Body of pancreas (tissue), 2 donors: ENCODE measurements around the gene GALE. TPM values are rescaled to one million over a fixed set of nuclear protein-coding genes. Genes with fewer than 3 reads are reported as not detected.

Experiments used
- total RNA-seq, 2 donors: library from RNA; depleted of rRNA; stranded (reverse); fragments of >200 nt; gene quantifications; one replicate each; pipeline ENCODE4 v1.1.0, GENCODE V29; 2016

The GALE gene
- total RNA-seq, 2 donors from 2014 or later, result 29.3 to 32.7 TPM

Other genes with a start within 250 kb of the GALE start
- gene ID3, start 241.3 kb downstream of the GALE start, total RNA-seq, result 100 to 1,000 TPM in 1 of 2 donors, 10 to 100 TPM in 1; 65.9 to 118 TPM
- 100 to 1,000 TPM; 553 to 720 TPM for gene RPL11, start 108.9 kb downstream of the GALE start, total RNA-seq
- gene ELOA, start 57.3 kb downstream of the GALE start, total RNA-seq, result 10 to 100 TPM; 22.6 to 28.0 TPM
- 10 to 100 TPM; 31.9 to 32.3 TPM for gene PITHD1, start 22.3 kb downstream of the GALE start, total RNA-seq
- gene LYPLA2, start 9.6 kb downstream of the GALE start, total RNA-seq, result 10 to 100 TPM; 20.4 to 28.5 TPM
- gene HMGCL, start 24.7 kb upstream of the GALE start, total RNA-seq, result 10 to 100 TPM; 18.9 to 21.1 TPM
- gene FUCA1, start 67.5 kb upstream of the GALE start, total RNA-seq, result 10 to 100 TPM; 21.3 to 27.0 TPM
- gene CNR2, start 112.6 kb upstream of the GALE start, total RNA-seq, result not detected
- gene PNRC2, start 159.1 kb upstream of the GALE start, total RNA-seq, result 10 to 100 TPM; 54.4 to 64.6 TPM
- 10 to 100 TPM; 61.5 to 89.7 TPM for gene SRSF10, start 179.6 kb upstream of the GALE start, total RNA-seq